Measurements from ENCODE around the gene DAB1. TPM values are rescaled to one million over a fixed set of nuclear protein-coding genes. Genes with fewer than 3 reads are reported as not detected.

Gene DAB1
- total RNA-seq, 1 donor from 2014 or later, result 1.6 TPM

DNA sequence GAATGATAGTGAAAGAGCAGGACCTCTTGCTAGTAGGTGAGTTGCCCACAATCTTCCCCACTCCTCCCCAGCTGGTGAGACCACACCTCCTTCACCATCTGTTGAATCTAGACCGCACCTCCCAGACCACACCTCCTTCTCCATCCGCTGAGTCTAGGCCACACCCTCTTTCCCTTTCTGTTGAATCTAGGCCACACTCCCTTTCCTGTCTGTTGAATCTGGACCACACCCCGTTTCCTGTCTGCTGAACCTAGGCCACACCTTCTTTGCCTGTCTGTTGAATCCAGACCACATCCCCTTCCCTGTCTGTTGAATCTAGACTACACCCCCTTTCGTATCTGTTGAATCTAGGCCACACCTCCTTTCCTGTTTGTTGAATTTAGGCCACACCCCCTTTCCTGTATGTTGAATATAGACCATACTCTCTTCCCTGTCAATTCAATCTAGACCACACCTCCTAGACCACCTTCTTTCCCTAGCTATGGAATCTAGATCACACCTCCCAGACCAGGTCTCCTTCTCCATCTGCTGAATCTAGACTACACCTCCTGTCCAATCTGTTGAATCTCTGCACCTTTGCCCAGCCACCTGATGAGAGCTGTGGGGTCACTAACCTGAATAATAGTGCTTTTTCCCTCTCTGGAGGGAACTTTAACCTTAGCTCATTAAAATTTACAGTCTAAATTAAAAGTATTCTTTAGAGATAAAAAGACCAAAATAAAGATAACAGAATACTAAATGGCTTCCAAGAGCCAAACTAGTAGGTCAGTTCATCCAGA lies 116.3 kb downstream of the DAB1 start:
- Histone ChIP-seq H3K4me2 (ENCODE audit: low read length) (no peak overlapping the region), H3K4me1 (ENCODE audit: insufficient read depth, low read length) (no peaks in the 10 kb centered on the region), H4K20me1 (ENCODE audit: insufficient read depth, low read length) (no peaks in the 10 kb centered on the region), H3K9ac (ENCODE audit: low read length) (no peak overlapping the region), H3K9me3 (ENCODE audit: insufficient read depth, low read depth, low read length) (no peaks in the 10 kb centered on the region), H3K27me3 (ENCODE audit: insufficient read depth, low read length) (no peaks in the 10 kb centered on the region), H2AFZ (ENCODE audit: low read depth, low read length) (no peak overlapping the region), H3K27ac (ENCODE audit: low read depth, low read length) (no peak overlapping the region), H3K4me3 (ENCODE audit: insufficient read depth, low read depth, low read length) (no peak overlapping the region), H3K79me2 (ENCODE audit: insufficient read depth, low read length) (no peaks in the 10 kb centered on the region), H3K36me3 (ENCODE audit: insufficient read depth, low read length) (no peaks in the 10 kb centered on the region)
- H3K4me3 Mint-ChIP-seq (ENCODE audit: unreplicated experiment), result no peak overlapping the region
- FAIRE-seq (no peak), DNase-seq (ENCODE audit: low read depth) (no peak)
- no peak overlapping the region for H3K27ac Mint-ChIP-seq (ENCODE audit: unreplicated experiment)
- H3K36me3 Mint-ChIP-seq (ENCODE audit: low read depth, unreplicated experiment), result no peaks in the 10 kb centered on the region
- peaks cover 3% of the 10 kb centered on the region for H3K27me3 Mint-ChIP-seq (ENCODE audit: low read depth, unreplicated experiment)
- H3K4me1 Mint-ChIP-seq (ENCODE audit: low read depth, unreplicated experiment), result no peaks in the 10 kb centered on the region
- TF ChIP-seq, protein P1, sequence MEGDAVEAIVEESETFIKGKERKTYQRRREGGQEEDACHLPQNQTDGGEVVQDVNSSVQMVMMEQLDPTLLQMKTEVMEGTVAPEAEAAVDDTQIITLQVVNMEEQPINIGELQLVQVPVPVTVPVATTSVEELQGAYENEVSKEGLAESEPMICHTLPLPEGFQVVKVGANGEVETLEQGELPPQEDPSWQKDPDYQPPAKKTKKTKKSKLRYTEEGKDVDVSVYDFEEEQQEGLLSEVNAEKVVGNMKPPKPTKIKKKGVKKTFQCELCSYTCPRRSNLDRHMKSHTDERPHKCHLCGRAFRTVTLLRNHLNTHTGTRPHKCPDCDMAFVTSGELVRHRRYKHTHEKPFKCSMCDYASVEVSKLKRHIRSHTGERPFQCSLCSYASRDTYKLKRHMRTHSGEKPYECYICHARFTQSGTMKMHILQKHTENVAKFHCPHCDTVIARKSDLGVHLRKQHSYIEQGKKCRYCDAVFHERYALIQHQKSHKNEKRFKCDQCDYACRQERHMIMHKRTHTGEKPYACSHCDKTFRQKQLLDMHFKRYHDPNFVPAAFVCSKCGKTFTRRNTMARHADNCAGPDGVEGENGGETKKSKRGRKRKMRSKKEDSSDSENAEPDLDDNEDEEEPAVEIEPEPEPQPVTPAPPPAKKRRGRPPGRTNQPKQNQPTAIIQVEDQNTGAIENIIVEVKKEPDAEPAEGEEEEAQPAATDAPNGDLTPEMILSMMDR (IDR thresholded peaks at IDR 0.05; ENCODE audit: insufficient read depth, low read depth, low read length), result no peak
- no peak for TF ChIP-seq EZH2 (IDR thresholded peaks at IDR 0.05; ENCODE audit: insufficient read depth, low read length)
- no peaks in the 10 kb centered on the region for H3K9me3 Mint-ChIP-seq (ENCODE audit: unreplicated experiment)

DNA sequence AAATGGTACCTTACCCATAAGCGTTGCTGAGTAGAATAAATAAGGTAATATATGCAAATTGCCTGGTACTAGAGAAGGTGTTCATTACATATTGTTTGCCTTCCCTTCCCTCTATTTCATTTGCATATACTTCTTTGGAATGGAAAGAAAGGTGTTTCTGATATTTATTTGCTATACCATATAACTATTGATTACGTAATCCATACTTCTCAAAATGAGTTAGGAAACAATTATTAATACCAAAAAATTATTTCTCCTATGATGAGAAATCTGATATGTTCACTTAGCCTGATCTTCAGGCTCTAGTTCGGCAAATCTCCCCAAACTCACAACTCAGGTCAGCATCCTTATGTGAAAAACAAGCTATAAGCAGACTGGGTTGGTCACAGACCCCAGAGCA lies 119.3 kb downstream of the DAB1 start:
- H3K4me2 ChIP-seq (ENCODE audit: low read length), result no peak overlapping the region
- FAIRE-seq, result no peak

More for the DNA sequence above, 119.3 kb downstream of the DAB1 start:
- Mint-ChIP-seq H3K36me3 (ENCODE audit: low read depth, unreplicated experiment) (no peaks in the 10 kb centered on the region), H3K4me3 (ENCODE audit: unreplicated experiment) (no peak overlapping the region), H3K27ac (ENCODE audit: unreplicated experiment) (no peak overlapping the region), H3K4me1 (ENCODE audit: low read depth, unreplicated experiment) (no peaks in the 10 kb centered on the region), H3K9me3 (ENCODE audit: unreplicated experiment) (no peaks in the 10 kb centered on the region), H3K27me3 (ENCODE audit: low read depth, unreplicated experiment) (peaks cover 3% of the 10 kb centered on the region)
- Histone ChIP-seq H2AFZ (ENCODE audit: low read depth, low read length) (no peak overlapping the region), H3K9ac (ENCODE audit: low read length) (no peak overlapping the region), H3K4me3 (ENCODE audit: insufficient read depth, low read depth, low read length) (no peak overlapping the region), H3K4me1 (ENCODE audit: insufficient read depth, low read length) (no peaks in the 10 kb centered on the region), H3K27ac (ENCODE audit: low read depth, low read length) (no peak overlapping the region), H3K27me3 (ENCODE audit: insufficient read depth, low read length) (no peaks in the 10 kb centered on the region), H3K36me3 (ENCODE audit: insufficient read depth, low read length) (no peaks in the 10 kb centered on the region), H4K20me1 (ENCODE audit: insufficient read depth, low read length) (no peaks in the 10 kb centered on the region), H3K9me3 (ENCODE audit: insufficient read depth, low read depth, low read length) (no peaks in the 10 kb centered on the region), H3K79me2 (ENCODE audit: insufficient read depth, low read length) (no peaks in the 10 kb centered on the region)
- TF ChIP-seq, protein P1 (IDR thresholded peaks at IDR 0.05; ENCODE audit: insufficient read depth, low read depth, low read length), result no peak
- TF ChIP-seq EZH2 (IDR thresholded peaks at IDR 0.05; ENCODE audit: insufficient read depth, low read length), result no peak
- no peak for DNase-seq (ENCODE audit: low read depth)

Data from astrocyte (in vitro differentiated cells and primary cell).